Stimulated activated naive CD4-positive, alpha-beta T cell treated with Interleukin-2 at 50 U/mL for 16 hours (primary cell): Measurements from ENCODE around the gene LILRA1.
"Not testable (repeated sequence)": the region's sequence is repeated elsewhere in the genome, so short reads cannot be mapped to it uniquely, and the experiment has no call there.

Source experiments
- DNase-seq: peaks from one replicate; lab custom pipeline; 2025; lab: John Stamatoyannopoulos, UW

Gene LILRA1

DNA sequence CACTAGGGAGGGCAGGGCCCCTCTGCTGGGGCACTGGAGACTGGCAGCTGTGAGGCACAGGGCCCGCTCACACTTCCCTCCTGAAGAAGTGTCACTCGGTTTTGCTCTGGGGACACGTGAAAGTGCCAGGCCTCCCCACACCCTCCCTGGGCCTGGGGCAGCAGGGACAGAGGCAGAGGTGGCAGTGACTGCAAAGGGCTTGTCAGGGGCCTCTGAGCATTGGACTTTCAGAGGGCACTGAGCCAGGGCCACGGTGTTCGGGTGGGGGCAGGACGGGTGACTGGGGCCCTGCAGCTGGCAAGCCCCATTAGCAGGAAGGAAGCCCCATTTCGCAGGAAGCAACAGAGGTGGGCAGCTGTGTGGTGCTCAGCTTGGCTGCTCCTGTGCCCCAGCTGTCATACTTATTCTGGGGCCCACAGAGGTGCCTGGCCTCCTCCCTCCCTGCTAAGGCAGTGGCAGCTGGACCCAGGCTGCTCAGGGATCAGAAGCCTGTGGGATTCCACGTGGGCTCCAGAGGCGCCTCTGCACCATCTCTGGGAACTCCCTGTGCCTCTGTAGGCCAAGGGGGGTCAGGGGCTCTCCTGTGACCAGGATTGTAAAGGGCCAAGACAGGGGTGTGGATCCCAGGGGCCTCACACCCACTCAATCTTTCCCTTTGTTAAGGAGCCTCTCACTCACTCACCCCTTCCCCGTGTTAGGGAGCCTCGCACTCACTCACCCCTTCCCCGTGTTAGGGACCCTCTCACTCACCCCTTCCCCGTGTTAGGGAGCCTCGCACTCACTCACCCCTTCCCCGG lies 31.7 kb downstream of the LILRA1 start:
- DNase-seq = not testable (repeated sequence)

DNA sequence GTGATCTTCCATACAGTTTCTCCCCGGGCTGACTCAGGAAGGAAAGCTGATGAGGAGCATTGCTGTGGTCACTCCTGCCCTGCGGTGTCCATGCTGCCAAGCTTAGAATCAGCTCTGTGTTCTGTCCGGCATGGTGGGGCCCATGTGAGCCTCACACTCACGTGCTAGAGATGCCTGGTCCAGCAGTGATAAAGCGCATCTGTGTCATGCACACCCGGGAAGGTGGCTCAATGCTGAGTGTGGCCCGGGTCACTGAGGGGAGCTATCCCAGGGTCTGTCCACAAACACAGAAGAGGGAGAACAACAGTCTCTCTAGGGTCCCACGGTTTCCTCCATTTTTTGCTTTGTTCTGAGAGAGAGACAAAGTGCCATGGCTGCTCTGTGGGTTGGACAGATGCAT lies 33.3 kb downstream of the LILRA1 start:
- DNase-seq = no peak

- not testable (repeated sequence) for DNase-seq
Measured at GRCh38 chr19:54627912-54628311, 34.5 kb downstream of the LILRA1 start.

DNA sequence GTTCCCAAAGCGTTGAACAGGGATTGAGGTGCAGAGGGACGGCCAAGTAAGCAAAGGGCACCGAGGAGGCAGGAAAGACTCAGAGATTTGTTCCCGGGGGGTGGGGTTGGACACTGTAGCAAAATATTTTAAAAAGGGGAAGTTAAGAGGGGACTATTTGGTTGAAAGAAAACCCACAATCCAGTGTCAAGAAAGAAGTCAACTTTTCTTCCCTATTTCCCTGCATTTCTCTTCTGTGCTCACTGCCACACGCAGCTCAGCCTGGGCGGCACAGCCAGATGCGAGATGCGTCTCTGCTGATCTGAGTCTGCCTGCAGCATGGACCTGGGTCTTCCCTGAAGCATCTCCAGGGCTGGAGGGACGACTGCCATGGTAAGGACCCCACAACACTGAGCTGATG lies 36.8 kb downstream of the LILRA1 start, which contains the start of gene LILRB1:
Gene LILRB1, plus strand, starts transcription at position 223 of the 400 bp plus-strand sequence. CDS start 590 bp downstream, outside the sequence.
- not testable (repeated sequence) for DNase-seq

GRCh38 chr19:54630782-54631181 lies 37.4 kb downstream of the LILRA1 start:
- DNase-seq = no peak

- DNase-seq = not testable (repeated sequence)
Measured at GRCh38 chr19:54631489-54632337, 38.3 kb downstream of the LILRA1 start.

DNA sequence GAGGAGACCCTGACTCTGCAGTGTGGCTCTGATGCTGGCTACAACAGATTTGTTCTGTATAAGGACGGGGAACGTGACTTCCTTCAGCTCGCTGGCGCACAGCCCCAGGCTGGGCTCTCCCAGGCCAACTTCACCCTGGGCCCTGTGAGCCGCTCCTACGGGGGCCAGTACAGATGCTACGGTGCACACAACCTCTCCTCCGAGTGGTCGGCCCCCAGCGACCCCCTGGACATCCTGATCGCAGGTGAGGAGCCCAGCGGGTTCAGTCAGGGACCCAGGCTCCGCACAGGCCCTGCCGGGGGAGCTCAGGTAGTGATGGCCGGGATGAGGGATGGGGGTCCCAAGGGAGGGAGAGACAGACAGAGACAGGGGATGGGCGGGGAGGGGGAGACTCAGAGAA lies 39.1 kb downstream of the LILRA1 start:
- not testable (repeated sequence) for DNase-seq

GRCh38 chr19:54633401-54633800 lies 40.0 kb downstream of the LILRA1 start:
- DNase-seq = no peak

DNA sequence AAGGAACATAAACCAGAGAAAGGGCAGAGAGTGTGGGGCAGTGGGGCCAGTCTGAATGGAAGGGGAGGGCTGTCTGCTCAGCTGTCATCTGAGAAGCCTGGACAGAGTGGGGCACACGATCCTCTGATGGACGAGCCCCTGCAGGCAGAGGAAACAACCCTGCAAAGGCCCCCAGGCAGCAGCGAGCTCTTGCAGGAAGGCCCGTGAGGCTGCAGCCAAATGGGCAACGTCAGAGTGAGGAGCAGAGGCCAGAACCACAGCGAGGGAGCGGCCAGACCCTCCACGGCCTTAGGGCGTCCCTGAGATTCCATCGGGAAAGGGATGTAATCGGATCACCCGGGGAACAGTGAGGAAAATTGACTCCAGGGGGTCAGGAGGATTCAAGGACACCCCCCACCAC lies 42.6 kb downstream of the LILRA1 start:
- DNase-seq = not testable (repeated sequence)

GRCh38 chr19:54638683-54639082 lies 45.3 kb downstream of the LILRA1 start:
- DNase-seq = no peak

- DNase-seq = not testable (repeated sequence)
Measured at GRCh38 chr19:54642953-54643352, 49.5 kb downstream of the LILRA1 start.

- DNase-seq = not testable (repeated sequence)
Measured at GRCh38 chr19:54643583-54643982, 50.2 kb downstream of the LILRA1 start.

DNA sequence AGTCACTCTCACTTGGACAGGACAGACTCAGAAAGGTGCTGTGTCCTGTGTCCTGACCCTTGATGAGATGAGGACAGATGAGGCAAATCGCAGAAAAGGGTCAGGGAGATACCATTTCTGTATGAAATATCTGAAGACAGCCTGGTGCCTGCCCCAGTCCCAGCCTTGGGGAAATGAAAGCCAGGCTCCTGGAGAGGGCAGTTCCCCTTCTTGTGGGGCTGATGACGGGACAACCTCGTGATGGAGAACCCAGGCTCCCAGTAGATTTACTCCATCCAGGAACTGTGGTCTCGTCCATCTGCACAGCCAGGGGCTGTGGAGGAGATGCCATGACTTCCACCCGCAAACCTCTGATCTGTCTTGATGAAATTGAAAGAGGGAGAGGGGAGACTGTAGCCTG lies 50.6 kb downstream of the LILRA1 start:
- DNase-seq = no peak

DNA sequence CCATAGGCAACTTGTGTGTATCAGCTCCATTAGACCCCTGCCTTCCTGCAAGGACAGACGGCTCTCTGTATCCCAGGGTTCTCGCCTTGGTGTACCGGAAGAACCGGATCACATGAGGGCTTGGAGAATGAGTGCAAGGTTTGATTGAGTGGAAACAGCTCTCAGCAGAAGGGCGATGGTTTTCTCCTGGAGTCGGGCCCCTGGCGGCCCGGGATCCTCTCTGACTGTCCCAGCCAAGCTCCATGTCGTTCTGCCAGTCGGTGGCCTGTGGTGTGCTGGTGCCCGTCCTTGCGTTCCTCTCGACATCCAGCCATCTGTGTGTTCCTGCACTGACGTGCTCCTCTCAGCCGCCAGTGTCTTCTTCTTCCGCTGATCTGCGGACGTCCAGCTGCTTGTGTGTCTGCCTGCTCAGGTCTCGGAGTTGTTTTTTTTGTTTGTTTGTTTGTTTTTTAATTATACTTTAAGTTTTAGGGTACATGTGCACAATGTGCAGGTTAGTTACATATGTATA lies 53.0 kb downstream of the LILRA1 start:
- no peak for DNase-seq

DNA sequence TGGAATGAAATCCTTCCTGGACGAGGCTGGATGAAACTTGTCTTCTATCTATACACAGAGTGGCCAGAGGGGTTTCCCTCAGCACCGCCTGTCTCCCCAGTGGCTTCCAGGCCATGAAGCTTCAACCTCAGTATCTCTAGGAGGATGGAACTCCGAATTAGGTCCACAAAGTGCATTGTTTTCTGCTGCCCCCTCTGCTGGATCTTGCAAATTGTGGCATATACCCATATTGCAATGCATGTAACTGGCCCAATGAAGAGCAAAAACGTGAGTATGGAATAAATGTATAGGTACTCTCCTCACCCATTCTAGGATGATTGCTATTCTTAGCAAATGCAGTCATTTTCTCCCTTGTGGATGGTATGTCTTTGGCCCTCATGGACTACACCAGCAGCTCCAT lies 54.7 kb downstream of the LILRA1 start:
- DNase-seq = no peak

DNA sequence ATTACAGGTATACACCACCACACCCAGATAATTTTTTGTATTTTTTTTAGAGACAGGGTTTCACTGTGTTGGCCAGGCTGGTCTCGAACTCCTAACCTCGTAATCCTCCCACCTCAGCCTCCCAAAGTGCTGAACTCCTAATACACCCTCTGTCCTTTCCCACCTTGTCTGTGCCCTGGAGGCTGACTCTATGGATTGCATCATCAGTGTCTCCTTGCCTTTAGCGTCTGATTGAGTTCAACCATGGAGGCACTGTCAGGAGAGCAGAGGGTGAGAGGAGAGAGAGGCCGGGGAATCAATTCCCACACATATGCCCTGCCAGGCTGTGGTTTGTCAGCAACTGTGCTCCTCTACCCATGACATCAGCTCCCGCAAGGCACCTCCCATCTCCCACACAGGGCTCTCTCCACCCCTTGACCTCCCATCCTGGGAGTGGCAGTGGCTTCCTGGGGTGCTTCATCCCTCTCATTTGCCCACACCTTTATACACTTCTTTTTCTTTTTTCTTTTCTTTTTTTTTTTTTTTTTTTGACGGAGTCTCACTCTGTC lies 56.8 kb downstream of the LILRA1 start:
- DNase-seq = no peak
